Immature natural killer cell (primary cell): Measurements from ENCODE around the gene LPAR2. TPM values are rescaled to one million over a fixed set of nuclear protein-coding genes. Genes with fewer than 3 reads are reported as not detected.
A peak's percentile ranks its signal among the peaks of the same experiment; 100 is the strongest.

ENCODE experiments used
- DNase-seq, 3 donors: peaks; one replicate each; pipeline ENCODE4 v3.0.0; 2022; ENCODE audit warnings: mixed read lengths in 1 of 3
- H3K27ac Mint-ChIP-seq, 6 donors: one replicate each; pipeline ENCODE4 v1.8.0; 2020; ENCODE audit warnings: mixed read lengths in 6 of 6, mild to moderate bottlenecking in 5 of 6, inconsistent platforms in 4 of 6, moderate library complexity in 3 of 6
- H3K27me3 Mint-ChIP-seq, 3 donors: one replicate each; pipeline ENCODE4 v1.8.0; 2020 to 2021; ENCODE audit warnings: low read depth in 3 of 3, mild to moderate bottlenecking in 3 of 3, mixed read lengths in 3 of 3, moderate library complexity in 3 of 3, inconsistent platforms in 1 of 3
- H3K36me3 Mint-ChIP-seq, 3 donors: one replicate each; pipeline ENCODE4 v1.8.0; 2020; ENCODE audit warnings: mixed read lengths in 3 of 3, inconsistent platforms in 2 of 3, mild to moderate bottlenecking in 2 of 3
- H3K4me1 Mint-ChIP-seq, 2 donors: one replicate each; pipeline ENCODE4 v1.8.0; 2020; ENCODE audit warnings: inconsistent platforms in 2 of 2, mild to moderate bottlenecking in 2 of 2, mixed read lengths in 2 of 2, moderate library complexity in 1 of 2
- H3K4me3 Mint-ChIP-seq, 5 donors: one replicate each; pipeline ENCODE4 v1.8.0; 2020; ENCODE audit warnings: mild to moderate bottlenecking in 5 of 5, mixed read lengths in 5 of 5, inconsistent platforms in 3 of 5, moderate library complexity in 3 of 5
- H3K9me3 Mint-ChIP-seq, 6 donors: one replicate each; pipeline ENCODE4 v1.8.0; 2020; ENCODE audit warnings: mild to moderate bottlenecking in 6 of 6, mixed read lengths in 6 of 6, inconsistent platforms in 4 of 6, moderate library complexity in 3 of 6
- polyA plus RNA-seq, 3 donors: library from polyadenylated mRNA; unstranded; fragments of 300-500 nt; fragmentation: Illumina TruSeq; gene quantifications; one replicate each; pipeline ENCODE4 v1.2.3, GENCODE V29; 2021

The LPAR2 gene
- polyA plus RNA-seq, 3 donors from 2014 or later, result 3.8 to 5.9 (median 4.6) TPM

- H3K36me3 Mint-ChIP-seq, result peaks cover 7 to 15% (median 12%) of the 10 kb centered on the region in 3 donors
- DNase-seq, result no peak
- no peaks in the 10 kb centered on the region for H3K9me3 Mint-ChIP-seq
- H3K4me3 Mint-ChIP-seq, result no peak overlapping the region
- H3K27ac Mint-ChIP-seq, result peak overlapping the region in 1 of 6 donors; percentile 42
- peaks cover 0 to 4% (median 2%) of the 10 kb centered on the region in 3 donors for H3K27me3 Mint-ChIP-seq
- H3K4me1 Mint-ChIP-seq, result peaks cover 0 to 1% of the 10 kb centered on the region in 2 donors
Measured at GRCh38 chr19:19649155-19649554, 21.1 kb upstream of the LPAR2 start.

- peaks cover 2 to 14% (median 9%) of the 10 kb centered on the region in 3 donors for H3K27me3 Mint-ChIP-seq
- peaks cover 0 to 4% (median 4%) of the 10 kb centered on the region in 3 donors for H3K36me3 Mint-ChIP-seq
- H3K9me3 Mint-ChIP-seq, result no peaks in the 10 kb centered on the region
- H3K27ac Mint-ChIP-seq, result no peak overlapping the region
- H3K4me3 Mint-ChIP-seq, result no peak overlapping the region
- DNase-seq, result no peak
- H3K4me1 Mint-ChIP-seq, result peaks cover 13 to 14% of the 10 kb centered on the region in 2 donors
Measured at GRCh38 chr19:19647037-19647835, 19.2 kb upstream of the LPAR2 start.

- H3K4me3 Mint-ChIP-seq, result no peak overlapping the region
- peaks cover 0 to 4% (median 0%) of the 10 kb centered on the region in 3 donors for H3K36me3 Mint-ChIP-seq
- H3K27ac Mint-ChIP-seq, result peak overlapping the region in 2 of 6 donors; percentile 16 to 50
- peaks cover 2 to 13% (median 9%) of the 10 kb centered on the region in 3 donors for H3K27me3 Mint-ChIP-seq
- DNase-seq, result no peak
- H3K4me1 Mint-ChIP-seq, result peaks cover 20% of the 10 kb centered on the region in 2 donors
- no peaks in the 10 kb centered on the region for H3K9me3 Mint-ChIP-seq
Measured at GRCh38 chr19:19645233-19645870, 17.3 kb upstream of the LPAR2 start.

- Mint-ChIP-seq H3K4me3 (peak overlapping the region; percentile 95 to 99 (median 98)), H3K9me3 (no peaks in the 10 kb centered on the region), H3K4me1 (peaks cover 20 to 23% of the 10 kb centered on the region in 2 donors), H3K36me3 (no peaks in the 10 kb centered on the region), H3K27ac (peak overlapping the region; percentile 94 to 98 (median 96)), H3K27me3 (peaks cover 2 to 11% (median 9%) of the 10 kb centered on the region in 3 donors)
- no peak for DNase-seq
Measured at GRCh38 chr19:19644054-19644388, 16.0 kb upstream of the LPAR2 start.

GRCh38 chr19:19643158-19644053, 15.4 kb upstream of the LPAR2 start, which contains the start of gene GMIP:
GMIP (minus strand) TSS chr19:19643657; CDS start chr19:19643529, 128 bp downstream.
- H3K4me1 Mint-ChIP-seq, result peaks cover 20 to 23% of the 10 kb centered on the region in 2 donors
- DNase-seq, result peak; percentile 82 to 87 (median 87)
- H3K9me3 Mint-ChIP-seq, result no peaks in the 10 kb centered on the region
- peak within 1 kb of the TSS; percentile 95 to 99 (median 98) for H3K4me3 Mint-ChIP-seq
- H3K27ac Mint-ChIP-seq, result peak within 1 kb of the TSS; percentile 94 to 98 (median 96)
- peaks cover 0 to 2% (median 0%) of the 10 kb centered on the region in 3 donors for H3K36me3 Mint-ChIP-seq
- peaks cover 2 to 11% (median 9%) of the 10 kb centered on the region in 3 donors for H3K27me3 Mint-ChIP-seq

GRCh38 chr19:19642506-19643157, 14.6 kb upstream of the LPAR2 start:
- no peaks in the 10 kb centered on the region for H3K9me3 Mint-ChIP-seq
- peaks cover 0 to 4% (median 0%) of the 10 kb centered on the region in 3 donors for H3K36me3 Mint-ChIP-seq
- peak overlapping the region; percentile 95 to 99 (median 98) for H3K4me3 Mint-ChIP-seq
- peak overlapping the region; percentile 94 to 98 (median 96) for H3K27ac Mint-ChIP-seq
- peaks cover 20 to 23% of the 10 kb centered on the region in 2 donors for H3K4me1 Mint-ChIP-seq
- DNase-seq, result peak; percentile 58 to 68 (median 63)
- peaks cover 2 to 11% (median 8%) of the 10 kb centered on the region in 3 donors for H3K27me3 Mint-ChIP-seq

GRCh38 chr19:19637523-19638251, 9.7 kb upstream of the LPAR2 start:
- no peak overlapping the region for H3K4me3 Mint-ChIP-seq
- H3K4me1 Mint-ChIP-seq, result peaks cover 17 to 23% of the 10 kb centered on the region in 2 donors
- peaks cover 0 to 8% (median 3%) of the 10 kb centered on the region in 3 donors for H3K27me3 Mint-ChIP-seq
- peaks cover 12 to 29% (median 14%) of the 10 kb centered on the region in 3 donors for H3K36me3 Mint-ChIP-seq
- DNase-seq, result no peak
- no peak overlapping the region for H3K27ac Mint-ChIP-seq
- H3K9me3 Mint-ChIP-seq, result no peaks in the 10 kb centered on the region

- Mint-ChIP-seq H3K4me1 (peaks cover 11 to 18% of the 10 kb centered on the region in 2 donors), H3K36me3 (peaks cover 14 to 32% (median 17%) of the 10 kb centered on the region in 3 donors), H3K4me3 (no peak overlapping the region), H3K9me3 (no peaks in the 10 kb centered on the region), H3K27me3 (peaks cover 0 to 5% (median 0%) of the 10 kb centered on the region in 3 donors), H3K27ac (no peak overlapping the region)
- no peak for DNase-seq
Measured at GRCh38 chr19:19637186-19637522, 9.1 kb upstream of the LPAR2 start.

GRCh38 chr19:19636573-19637185, 8.7 kb upstream of the LPAR2 start:
- DNase-seq, result no peak
- no peak overlapping the region for H3K27ac Mint-ChIP-seq
- H3K9me3 Mint-ChIP-seq, result no peaks in the 10 kb centered on the region
- peaks cover 0 to 5% (median 0%) of the 10 kb centered on the region in 3 donors for H3K27me3 Mint-ChIP-seq
- no peak overlapping the region for H3K4me3 Mint-ChIP-seq
- peaks cover 14 to 32% (median 17%) of the 10 kb centered on the region in 3 donors for H3K36me3 Mint-ChIP-seq
- H3K4me1 Mint-ChIP-seq, result peaks cover 7 to 13% of the 10 kb centered on the region in 2 donors

- Mint-ChIP-seq H3K4me3 (no peak overlapping the region), H3K9me3 (no peaks in the 10 kb centered on the region)
Measured at GRCh38 chr19:19635313-19635702, 7.3 kb upstream of the LPAR2 start.

GRCh38 chr19:19634516-19635312, 6.7 kb upstream of the LPAR2 start:
- peak overlapping the region in 2 of 6 donors; percentile 21 to 34 for H3K27ac Mint-ChIP-seq
- peaks cover 0 to 5% (median 0%) of the 10 kb centered on the region in 3 donors for H3K27me3 Mint-ChIP-seq
- no peaks in the 10 kb centered on the region for H3K9me3 Mint-ChIP-seq
- peaks cover 6 to 7% of the 10 kb centered on the region in 2 donors for H3K4me1 Mint-ChIP-seq
- no peak for DNase-seq
- H3K4me3 Mint-ChIP-seq, result no peak overlapping the region
- H3K36me3 Mint-ChIP-seq, result peaks cover 14 to 32% (median 17%) of the 10 kb centered on the region in 3 donors

More at GRCh38 chr19:19635313-19635702, 7.3 kb upstream of the LPAR2 start:
- DNase-seq, result no peak
- Mint-ChIP-seq H3K4me1 (peaks cover 6 to 10% of the 10 kb centered on the region in 2 donors), H3K27me3 (peaks cover 0 to 5% (median 0%) of the 10 kb centered on the region in 3 donors), H3K27ac (no peak overlapping the region), H3K36me3 (peaks cover 14 to 32% (median 17%) of the 10 kb centered on the region in 3 donors)
